Thoracic aorta (tissue), 2 donors: ENCODE results near the gene UBC. TPM values are rescaled to one million over a fixed set of nuclear protein-coding genes. Genes with fewer than 3 reads are reported as not detected.

ENCODE experiments used
- ATAC-seq: fragments of 150-250 bp; one replicate; pipeline ENCODE4 v1.8.0; 2017; ENCODE audit warnings: low read depth; ENCODE audit not compliant: insufficient number of reproducible peaks, low FRiP score
- DNase-seq: peaks from one replicate; pipeline ENCODE4 v3.0.0-alpha.2; 2020; ENCODE audit warnings: low spot score
- H3K27ac ChIP-seq, 2 donors: fragments of 200-600 bp; sonication (generic); 1 replicate in 1 of 2; 2 replicates in 1 of 2; pipeline ENCODE4 v1.5.1; 2016; ENCODE audit warnings: mild to moderate bottlenecking in 2 of 2, moderate library complexity in 2 of 2
- H3K27me3 ChIP-seq: fragments of 200-600 bp; sonication (generic); replicated peaks from 2 replicates; pipeline ENCODE4 v1.6.0; 2016; ENCODE audit warnings: mild to moderate bottlenecking; ENCODE audit not compliant: insufficient read depth
- H3K36me3 ChIP-seq: fragments of 200-600 bp; sonication (generic); one replicate; pipeline ENCODE4 v1.5.1; 2016
- H3K4me1 ChIP-seq, 2 donors: fragments of 200-600 bp; sonication (generic); 1 replicate in 1 of 2; 2 replicates in 1 of 2; pipeline versions ENCODE4 v1.5.1 to v1.6.0; 2016; ENCODE audit warnings: low read depth in 2 of 2, mild to moderate bottlenecking in 1 of 2; ENCODE audit not compliant: control insufficient read depth in 1 of 2
- H3K4me3 ChIP-seq: fragments of 200-600 bp; sonication (generic); 2 replicates; pipeline ENCODE4 v1.5.1; 2016; ENCODE audit warnings: mild to moderate bottlenecking
- H3K9me3 ChIP-seq: fragments of 200-600 bp; sonication (generic); 2 replicates; pipeline ENCODE4 v1.5.1; 2016
- CTCF ChIP-seq: fragments of 200-600 bp; sonication (generic); IDR thresholded peaks from one replicate; pipeline ENCODE4 v1.5.1; 2019; ENCODE audit warnings: antibody characterized with exemption
- total RNA-seq, 2 donors: library from RNA; depleted of rRNA; stranded (reverse); fragments of >200 nt; gene quantifications; one replicate each; pipeline versions ENCODE4 v1.1.0 to v1.2.3, GENCODE V29; 2016

Gene UBC
- total RNA-seq, 2 donors from 2014 or later, result 1,069 to 1,422 TPM

GRCh38 chr12:124953689-124954405 is 39.4 kb upstream of the UBC start:
- no peak for DNase-seq
- no peak for ATAC-seq
- Histone ChIP-seq H3K9me3 (no peaks in the 10 kb centered on the region), H3K4me3 (no peak overlapping the region), H3K27ac (no peak overlapping the region), H3K4me1 (no peaks in the 10 kb centered on the region), H3K36me3 (peaks cover 40% of the 10 kb centered on the region), H3K27me3 (no peaks in the 10 kb centered on the region)
- TF ChIP-seq CTCF, result no peak

- no peak overlapping the region for H3K27ac ChIP-seq
- H3K36me3 ChIP-seq, result peaks cover 43% of the 10 kb centered on the region
- H3K9me3 ChIP-seq, result no peaks in the 10 kb centered on the region
- H3K4me1 ChIP-seq, result no peaks in the 10 kb centered on the region
- DNase-seq (no peak), ATAC-seq (no peak)
- no peak overlapping the region for H3K4me3 ChIP-seq
- H3K27me3 ChIP-seq, result no peaks in the 10 kb centered on the region
- TF ChIP-seq CTCF, result no peak
Measured at GRCh38 chr12:124952801-124953200, 38.4 kb upstream of the UBC start.

GRCh38 chr12:124952295-124952694 is 37.8 kb upstream of the UBC start:
- no peak overlapping the region for H3K4me3 ChIP-seq
- no peak overlapping the region for H3K27ac ChIP-seq
- no peak for TF ChIP-seq CTCF
- ATAC-seq, result no peak
- H3K36me3 ChIP-seq, result peaks cover 46% of the 10 kb centered on the region
- H3K4me1 ChIP-seq, result no peaks in the 10 kb centered on the region
- H3K27me3 ChIP-seq, result no peaks in the 10 kb centered on the region
- no peaks in the 10 kb centered on the region for H3K9me3 ChIP-seq
- no peak for DNase-seq

- Histone ChIP-seq H3K27me3 (no peaks in the 10 kb centered on the region), H3K4me1 (no peaks in the 10 kb centered on the region), H3K27ac (no peak overlapping the region), H3K4me3 (no peak overlapping the region), H3K36me3 (peaks cover 39% of the 10 kb centered on the region), H3K9me3 (no peaks in the 10 kb centered on the region)
- no peak for TF ChIP-seq CTCF
- DNase-seq (no peak), ATAC-seq (no peak)
Measured at GRCh38 chr12:124949779-124950728, 35.6 kb upstream of the UBC start.

- Histone ChIP-seq H3K36me3 (peaks cover 39% of the 10 kb centered on the region), H3K27ac (no peak overlapping the region), H3K9me3 (no peaks in the 10 kb centered on the region), H3K4me3 (no peak overlapping the region), H3K4me1 (no peaks in the 10 kb centered on the region), H3K27me3 (no peaks in the 10 kb centered on the region)
- TF ChIP-seq CTCF, result no peak
- DNase-seq (no peak), ATAC-seq (no peak)
Measured at GRCh38 chr12:124949066-124949465, 34.6 kb upstream of the UBC start.
